GM19372 (cell line): ENCODE measurements around the gene GGN.
"Not testable (repeated sequence)": the region's sequence is repeated elsewhere in the genome, so short reads cannot be mapped to it uniquely, and the experiment has no call there.

ENCODE experiments used
- ATAC-seq: cut with Tn5 transposase; IDR thresholded peaks from one replicate; pipeline ENCODE4 v1.9.1; 2021; ENCODE audit warnings: mild to moderate bottlenecking, low read depth, moderate library complexity; ENCODE audit not compliant: unreplicated experiment

Gene GGN

GRCh38 chr19:38367041-38367440, 20.8 kb downstream of the GGN start:
- ATAC-seq: no peak

GRCh38 chr19:38362946-38363688, 24.7 kb downstream of the GGN start:
- not testable (repeated sequence) for ATAC-seq

- ATAC-seq: no peak
These were observed 25.5 kb downstream of the GGN start for GRCh38 chr19:38362076-38362945.

GRCh38 chr19:38361633-38362075, 26.2 kb downstream of the GGN start:
- no peak for ATAC-seq

GRCh38 chr19:38360839-38361631, 26.8 kb downstream of the GGN start:
- no peak for ATAC-seq

- ATAC-seq: no peak
These were observed 27.5 kb downstream of the GGN start for GRCh38 chr19:38360351-38360750.

GRCh38 chr19:38359242-38360021, 28.4 kb downstream of the GGN start:
- ATAC-seq: no peak

GRCh38 chr19:38358071-38358470, 29.8 kb downstream of the GGN start:
- ATAC-seq: no peak

GRCh38 chr19:38355728-38356725, 31.8 kb downstream of the GGN start:
- ATAC-seq: no peak

- ATAC-seq: no peak
These were observed 35.2 kb downstream of the GGN start for GRCh38 chr19:38352611-38353010.

- ATAC-seq: no peak
These were observed 35.9 kb downstream of the GGN start for GRCh38 chr19:38351865-38352395.

- no peak for ATAC-seq
These were observed 37.0 kb downstream of the GGN start for GRCh38 chr19:38350883-38351282.

GRCh38 chr19:38346837-38347236, 41.0 kb downstream of the GGN start:
- ATAC-seq: no peak

- ATAC-seq: no peak
These were observed 46.9 kb downstream of the GGN start for GRCh38 chr19:38340927-38341326.

- not testable (repeated sequence) for ATAC-seq
These were observed 48.8 kb downstream of the GGN start for GRCh38 chr19:38339011-38339410.

GRCh38 chr19:38337360-38337653, 50.5 kb downstream of the GGN start:
- ATAC-seq: no peak

GRCh38 chr19:38336638-38337359, 51.0 kb downstream of the GGN start:
- peak; percentile 42 for ATAC-seq

- ATAC-seq: peak; percentile 64
These were observed 51.7 kb downstream of the GGN start for GRCh38 chr19:38335949-38336637.
